ENCODE data around the gene POLD2.

POLD2 gene

GRCh38 chr7:44112231-44112996, 10.9 kb downstream of the POLD2 start:
- Histone ChIP-seq H3K36me3 (ENCODE audit: control insufficient read depth, low read length) (peaks cover 39% of the 10 kb centered on the region), H3K27me3 (ENCODE audit: control insufficient read depth, low read length) (no peaks in the 10 kb centered on the region), H3F3A (ENCODE audit: control insufficient read depth, insufficient read depth) (no peaks in the 10 kb centered on the region), H4K20me1 (ENCODE audit: control insufficient read depth, insufficient read depth, low read depth, low read length) (no peaks in the 10 kb centered on the region), H3K79me2 (ENCODE audit: control insufficient read depth, low read length) (peaks cover 2% of the 10 kb centered on the region; the same call in 1 of the 2 replicates), H3K9me3 (ENCODE audit: control insufficient read depth, insufficient read depth, low read length) (no peaks in the 10 kb centered on the region), H3K27ac (ENCODE audit: low read depth, low read length) (no peak overlapping the region), H3K4me1 (ENCODE audit: control insufficient read depth, low read length) (no peaks in the 10 kb centered on the region), H3K4me3 (ENCODE audit: low read length) (no peak overlapping the region), H3K9me2 (replicated peaks; ENCODE audit: control insufficient read depth, low read length) (no peaks in the 10 kb centered on the region), H3K4me2 (ENCODE audit: low read length) (no peak overlapping the region)
- no peak for TF ChIP-seq EZH2phosphoT487 (IDR thresholded peaks at IDR 0.05; ENCODE audit: borderline replicate concordance, low read length)
- TF ChIP-seq CTCF (IDR thresholded peaks at IDR 0.05; ENCODE audit: low read depth, low read length, poor library complexity, severe bottlenecking): no peak

- H4K20me1 ChIP-seq (ENCODE audit: control insufficient read depth, insufficient read depth, low read depth, low read length): no peaks in the 10 kb centered on the region
- H3K4me3 ChIP-seq (ENCODE audit: low read length): no peak overlapping the region
- no peaks in the 10 kb centered on the region for H3F3A ChIP-seq (ENCODE audit: control insufficient read depth, insufficient read depth)
- H3K4me2 ChIP-seq (ENCODE audit: low read length): no peak overlapping the region
- no peaks in the 10 kb centered on the region for H3K79me2 ChIP-seq (ENCODE audit: control insufficient read depth, low read length)
- TF ChIP-seq CTCF (IDR thresholded peaks at IDR 0.05; ENCODE audit: low read depth, low read length, poor library complexity, severe bottlenecking) (no peak), EZH2phosphoT487 (IDR thresholded peaks at IDR 0.05; ENCODE audit: borderline replicate concordance, low read length) (no peak)
- H3K27ac ChIP-seq (ENCODE audit: low read depth, low read length): no peak overlapping the region
- no peaks in the 10 kb centered on the region for H3K9me2 ChIP-seq (replicated peaks; ENCODE audit: control insufficient read depth, low read length)
- no peaks in the 10 kb centered on the region; the same call in 1 of the 2 replicates for H3K27me3 ChIP-seq (ENCODE audit: control insufficient read depth, low read length)
- H3K36me3 ChIP-seq (ENCODE audit: control insufficient read depth, low read length): peaks cover 32% of the 10 kb centered on the region
- H3K9me3 ChIP-seq (ENCODE audit: control insufficient read depth, insufficient read depth, low read length): no peaks in the 10 kb centered on the region
- no peaks in the 10 kb centered on the region for H3K4me1 ChIP-seq (ENCODE audit: control insufficient read depth, low read length)
These were observed 11.6 kb downstream of the POLD2 start for GRCh38 chr7:44111761-44112160.

GRCh38 chr7:44110719-44111635, 12.4 kb downstream of the POLD2 start:
- TF ChIP-seq CTCF (IDR thresholded peaks at IDR 0.05; ENCODE audit: low read depth, low read length, poor library complexity, severe bottlenecking): no peak
- TF ChIP-seq EZH2phosphoT487 (IDR thresholded peaks at IDR 0.05; ENCODE audit: borderline replicate concordance, low read length): no peak
- H3K79me2 ChIP-seq (ENCODE audit: control insufficient read depth, low read length): no peaks in the 10 kb centered on the region
- H3F3A ChIP-seq (ENCODE audit: control insufficient read depth, insufficient read depth): no peaks in the 10 kb centered on the region
- H4K20me1 ChIP-seq (ENCODE audit: control insufficient read depth, insufficient read depth, low read depth, low read length): no peaks in the 10 kb centered on the region
- no peaks in the 10 kb centered on the region for H3K9me3 ChIP-seq (ENCODE audit: control insufficient read depth, insufficient read depth, low read length)
- H3K4me2 ChIP-seq (ENCODE audit: low read length): no peak overlapping the region
- peaks cover 24% of the 10 kb centered on the region for H3K36me3 ChIP-seq (ENCODE audit: control insufficient read depth, low read length)
- no peaks in the 10 kb centered on the region for H3K4me1 ChIP-seq (ENCODE audit: control insufficient read depth, low read length)
- H3K27ac ChIP-seq (ENCODE audit: low read depth, low read length): no peak overlapping the region
- H3K27me3 ChIP-seq (ENCODE audit: control insufficient read depth, low read length): peaks cover 8% of the 10 kb centered on the region
- H3K4me3 ChIP-seq (ENCODE audit: low read length): no peak overlapping the region
- no peaks in the 10 kb centered on the region for H3K9me2 ChIP-seq (replicated peaks; ENCODE audit: control insufficient read depth, low read length)

Data from DOHH2 (cell line).